ENCODE measurements around the gene VIPAS39. TPM values are rescaled to one million over a fixed set of nuclear protein-coding genes. Genes with fewer than 3 reads are reported as not detected.

The VIPAS39 gene
- total and polyA plus RNA-seq, 2 of the 4 experiments (the other 2 are of a cell fraction): 19.0 to 43.0 TPM

DNA sequence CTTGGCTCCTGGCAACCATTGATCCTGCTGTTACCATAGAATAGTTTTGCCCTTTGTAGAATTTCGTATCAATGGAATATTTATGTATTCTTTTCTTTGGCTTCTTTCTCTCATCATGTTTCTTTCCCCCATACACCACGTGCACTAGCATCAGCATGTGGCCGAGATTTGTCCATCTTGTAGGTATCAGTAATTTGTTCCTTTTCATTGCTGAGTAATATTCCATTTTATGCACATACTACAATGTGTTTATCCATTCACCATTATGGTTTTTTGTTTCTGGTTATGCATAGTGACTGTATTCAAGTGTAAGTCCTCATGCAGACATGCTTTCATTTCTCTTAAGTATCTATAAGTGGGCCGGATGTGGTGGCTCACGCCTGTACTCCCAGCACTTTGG lies 45.7 kb upstream of the VIPAS39 start (continued):
- no peak for TF ChIP-seq ELK1 (IDR thresholded peaks at IDR 0.05; ENCODE audit: borderline replicate concordance, low read depth, low read length)
- no peak for TF ChIP-seq MXI1 (IDR thresholded peaks at IDR 0.05; ENCODE audit: borderline replicate concordance, low read depth, low read length)
- no peak for TF ChIP-seq POLR2A (IDR thresholded peaks at IDR 0.05; ENCODE audit: low read depth, low read length)
- no peak for TF ChIP-seq BHLHE40 (IDR thresholded peaks at IDR 0.05; ENCODE audit: low read depth, low read length)
- TF ChIP-seq MAFK (IDR thresholded peaks at IDR 0.05; ENCODE audit: low read depth, low read length): no peak

- H2BK120ac ChIP-seq (ENCODE audit: low read depth, low read length): no peak overlapping the region
- POLR2A ChIA-PET (ENCODE audit: unreplicated experiment): no interaction called here
- no peak overlapping the region for H3K14ac ChIP-seq (replicated peaks; ENCODE audit: low read depth, low read length)
- H3K4me2 ChIP-seq (ENCODE audit: low read depth, low read length): no peak overlapping the region
- H3K4me1 ChIP-seq (ENCODE audit: control insufficient read depth, insufficient read depth, low read length): no peaks in the 10 kb centered on the region
- no peak overlapping the region for H4K5ac ChIP-seq (ENCODE audit: low read depth, low read length)
- CTCF ChIA-PET: no interaction called here
- H2BK5ac ChIP-seq (ENCODE audit: low read depth, low read length, poor library complexity, severe bottlenecking): no peak overlapping the region
- no peak overlapping the region for H3K9ac ChIP-seq (ENCODE audit: low read depth, low read length)
- H3K9me1 ChIP-seq (ENCODE audit: insufficient read depth, low read length): no peaks in the 10 kb centered on the region
- WGBS, 2 experiments (ENCODE audit: extremely low coverage in 2 of 2, insufficient read length in 1 of 2): 94% methylated on average over 6 of the region's 11 CpGs; no CpG with 5 or more reads in 1 of the 2 experiments
- in situ Hi-C loops (cut with MboI; ENCODE audit: low sequenced_read_pairs) (no loop called here), dilution Hi-C loops (cut with HindIII; ENCODE audit: low sequenced_read_pairs, unreplicated experiment) (no loop called here), intact Hi-C loops (cut with micrococcal nuclease) (no loop called here)
- H3K36me3 ChIP-seq (ENCODE audit: control insufficient read depth, insufficient read depth, low read length): no peaks in the 10 kb centered on the region
- H2BK20ac ChIP-seq (ENCODE audit: low read depth, low read length): no peak overlapping the region
- H2AK5ac ChIP-seq (ENCODE audit: low read depth, low read length): no peak overlapping the region
- no peak overlapping the region for H3K56ac ChIP-seq (ENCODE audit: extremely low read depth, insufficient read depth, low read length)
- no peak overlapping the region for H3K18ac ChIP-seq (ENCODE audit: low read depth, low read length)
- no peak overlapping the region for H4K91ac ChIP-seq (ENCODE audit: insufficient read depth, low read depth, low read length)
- BruUV-seq (replicated peaks): no TSS peak
- no peak overlapping the region for H2AFZ ChIP-seq (replicated peaks; ENCODE audit: low read length, poor library complexity)
- ATAC-seq (ENCODE audit: low read depth) (no peak), DNase-seq (no peak)
- H3K27ac ChIP-seq (ENCODE audit: insufficient read depth, low read length): no peak overlapping the region
- H2BK15ac ChIP-seq (ENCODE audit: low read depth, low read length): no peak overlapping the region
- no peaks in the 10 kb centered on the region for H4K20me1 ChIP-seq (ENCODE audit: insufficient read depth, low read length)
- H4K8ac ChIP-seq (ENCODE audit: low read depth in 2 of 2, low read length in 2 of 2): no peak overlapping the region
- H2AK9ac ChIP-seq (replicated peaks; ENCODE audit: low read depth, low read length, poor library complexity): no peak overlapping the region
- H3K4me3 ChIP-seq (ENCODE audit: insufficient read depth, low read depth, low read length): no peak overlapping the region
- no peak overlapping the region for H3K23ac ChIP-seq (ENCODE audit: low read depth, low read length)
- H3K27me3 ChIP-seq (ENCODE audit: control insufficient read depth, insufficient read depth, low read length): peaks cover 26% of the 10 kb centered on the region
- no peaks in the 10 kb centered on the region for H3K9me3 ChIP-seq (ENCODE audit: control insufficient read depth, insufficient read depth, low read length)
- no peak overlapping the region for H3K4ac ChIP-seq (ENCODE audit: low read depth, low read length)
- H3K79me1 ChIP-seq (ENCODE audit: low read depth in 1 of 2, low read length in 2 of 2): no peaks in the 10 kb centered on the region
- TF ChIP-seq POLR2A (IDR thresholded peaks at IDR 0.05; ENCODE audit: low read depth, low read length) (no peak), SMC3 (IDR thresholded peaks at IDR 0.05; ENCODE audit: low read depth, low read length) (no peak)
Observed at GRCh38 chr14:77502109-77502782, 44.8 kb upstream of the VIPAS39 start.
